ACC112 (cell line): ENCODE results near the gene PHF20.
"Not testable (repeated sequence)": the region's sequence is repeated elsewhere in the genome, so short reads cannot be mapped to it uniquely, and the experiment has no call there.

Experiments
- H2AFZ ChIP-seq: fragments of 200-600 bp; sonication (generic); one replicate; pipeline ENCODE4 v1.6.0; 2017; ENCODE audit warnings: antibody characterized with exemption, low read length; ENCODE audit not compliant: unreplicated experiment
- H3K27ac ChIP-seq: fragments of 200-600 bp; sonication (generic); 2 replicates; pipeline ENCODE4 v1.5.1; 2014; ENCODE audit warnings: low read depth, mild to moderate bottlenecking, antibody characterized with exemption, low read length, moderate library complexity
- H3K27me3 ChIP-seq: fragments of 200-600 bp; sonication (generic); 2 replicates; pipeline ENCODE4 v1.6.1; 2014; ENCODE audit warnings: mild to moderate bottlenecking, antibody characterized with exemption, low read length, moderate library complexity, mixed read lengths; ENCODE audit not compliant: insufficient read depth
- H3K36me3 ChIP-seq: fragments of 200-600 bp; sonication (generic); 2 replicates; pipeline ENCODE4 v1.6.1; 2016; ENCODE audit warnings: mild to moderate bottlenecking, antibody characterized with exemption, low read length, moderate library complexity, mixed read lengths; ENCODE audit not compliant: insufficient read depth
- H3K4me1 ChIP-seq: fragments of 200-600 bp; sonication (generic); one replicate; pipeline ENCODE4 v1.6.1; 2016; ENCODE audit warnings: low read length, mixed read lengths; ENCODE audit not compliant: insufficient read depth, unreplicated experiment, control insufficient read depth
- H3K4me3 ChIP-seq: fragments of 200-600 bp; sonication (generic); 2 replicates; pipeline ENCODE4 v1.5.1; 2014; ENCODE audit warnings: mild to moderate bottlenecking, low read depth, low read length
- H3K79me2 ChIP-seq: fragments of 200-600 bp; sonication (generic); one replicate; pipeline ENCODE4 v1.6.0; 2016; ENCODE audit warnings: low read length; ENCODE audit not compliant: control insufficient read depth, unreplicated experiment, insufficient read depth

The PHF20 gene

GRCh38 chr20:35766843-35767242, 5.0 kb upstream of the PHF20 start:
- Histone ChIP-seq H3K4me1 (peaks cover 25% of the 10 kb centered on the region), H3K27me3 (no peaks in the 10 kb centered on the region), H3K27ac (no peak overlapping the region), H2AFZ (no peak overlapping the region), H3K4me3 (no peak overlapping the region), H3K36me3 (no peaks in the 10 kb centered on the region), H3K79me2 (no peaks in the 10 kb centered on the region)

GRCh38 chr20:35767683-35768481, 3.9 kb upstream of the PHF20 start:
- Histone ChIP-seq H3K4me3 (no peak overlapping the region), H2AFZ (peak overlapping the region; percentile 68), H3K27me3 (no peaks in the 10 kb centered on the region), H3K36me3 (no peaks in the 10 kb centered on the region), H3K4me1 (peaks cover 25% of the 10 kb centered on the region), H3K27ac (peak overlapping the region; percentile 89), H3K79me2 (peaks cover 7% of the 10 kb centered on the region)

- Histone ChIP-seq H3K4me3 (no peak overlapping the region; the same call in 1 of the 2 replicates), H2AFZ (peak overlapping the region; percentile 19), H3K36me3 (no peaks in the 10 kb centered on the region), H3K4me1 (peaks cover 35% of the 10 kb centered on the region), H3K79me2 (peaks cover 19% of the 10 kb centered on the region), H3K27me3 (no peaks in the 10 kb centered on the region), H3K27ac (peak overlapping the region; percentile 89)
Observed at GRCh38 chr20:35768731-35769664, 2.8 kb upstream of the PHF20 start.

- Histone ChIP-seq H3K36me3 (peaks cover 9% of the 10 kb centered on the region; the same call in 1 of the 2 replicates), H3K27me3 (no peaks in the 10 kb centered on the region), H3K79me2 (peaks cover 37% of the 10 kb centered on the region), H3K4me3 (peak overlapping the region; percentile 83), H3K4me1 (peaks cover 41% of the 10 kb centered on the region), H3K27ac (peak overlapping the region; percentile 90), H2AFZ (peak overlapping the region; percentile 85)
Observed at GRCh38 chr20:35771367-35771688, 487 bp upstream of the PHF20 start.

- H3K4me1 ChIP-seq = peaks cover 49% of the 10 kb centered on the region
- H3K79me2 ChIP-seq = peaks cover 50% of the 10 kb centered on the region
- peaks cover 9% of the 10 kb centered on the region; the same call in 1 of the 2 replicates for H3K36me3 ChIP-seq
- peak overlapping the region; percentile 90 for H3K27ac ChIP-seq
- H2AFZ ChIP-seq = no peak overlapping the region
- no peaks in the 10 kb centered on the region for H3K27me3 ChIP-seq
- H3K4me3 ChIP-seq = peak overlapping the region; percentile 83
Observed at GRCh38 chr20:35772563-35773058, 796 bp downstream of the PHF20 start.

GRCh38 chr20:35773154-35773751, 1.4 kb downstream of the PHF20 start:
- Histone ChIP-seq H3K4me3 (peak overlapping the region; percentile 83), H2AFZ (no peak overlapping the region), H3K79me2 (peaks cover 54% of the 10 kb centered on the region), H3K36me3 (peaks cover 9% of the 10 kb centered on the region; the same call in 1 of the 2 replicates), H3K27me3 (no peaks in the 10 kb centered on the region), H3K4me1 (peaks cover 43% of the 10 kb centered on the region), H3K27ac (peak overlapping the region; percentile 90; the same call in 1 of the 2 replicates)

- peaks cover 9% of the 10 kb centered on the region; the same call in 1 of the 2 replicates for H3K36me3 ChIP-seq
- no peak overlapping the region for H3K4me3 ChIP-seq
- H3K79me2 ChIP-seq = peaks cover 63% of the 10 kb centered on the region
- peaks cover 33% of the 10 kb centered on the region for H3K4me1 ChIP-seq
- H3K27me3 ChIP-seq = no peaks in the 10 kb centered on the region
- H2AFZ ChIP-seq = no peak overlapping the region
- H3K27ac ChIP-seq = no peak overlapping the region
Observed at GRCh38 chr20:35774391-35774790, 2.6 kb downstream of the PHF20 start.

- Histone ChIP-seq H3K27ac (no peak overlapping the region), H3K4me1 (peaks cover 27% of the 10 kb centered on the region), H3K4me3 (no peak overlapping the region), H3K36me3 (peaks cover 9% of the 10 kb centered on the region; the same call in 1 of the 2 replicates), H3K27me3 (no peaks in the 10 kb centered on the region), H2AFZ (no peak overlapping the region), H3K79me2 (peaks cover 70% of the 10 kb centered on the region)
Observed at GRCh38 chr20:35776513-35777101, 4.8 kb downstream of the PHF20 start.

- not testable (repeated sequence) for H3K27me3 ChIP-seq, H2AFZ ChIP-seq, H3K27ac ChIP-seq, H3K36me3 ChIP-seq, H3K4me3 ChIP-seq, H3K4me1 ChIP-seq
- H3K79me2 ChIP-seq = peaks cover 43% of the 10 kb centered on the region
Observed at GRCh38 chr20:35783811-35784210, 12.0 kb downstream of the PHF20 start.

- H3K4me1 ChIP-seq, H3K36me3 ChIP-seq, H3K27ac ChIP-seq, H2AFZ ChIP-seq, H3K27me3 ChIP-seq, H3K4me3 ChIP-seq: not testable (repeated sequence)
- peaks cover 39% of the 10 kb centered on the region for H3K79me2 ChIP-seq
Observed at GRCh38 chr20:35785541-35785940, 13.7 kb downstream of the PHF20 start.
